ENCODE data around the gene CARNS1. TPM values are rescaled to one million over a fixed set of nuclear protein-coding genes. Genes with fewer than 3 reads are reported as not detected.

CARNS1 gene
- total RNA-seq, 1 experiment from 2014 or later = 1.1 TPM

- Mint-ChIP-seq H3K36me3 (ENCODE audit: insufficient read depth in 1 of 3, low read depth in 3 of 3) (no peaks in the 10 kb centered on the region), H3K4me1 (peaks cover 18 to 22% of the 10 kb centered on the region in 2 experiments), H3K9me3 (no peaks in the 10 kb centered on the region), H3K27me3 (ENCODE audit: low read depth) (peaks cover 14% of the 10 kb centered on the region), H3K27ac (no peak overlapping the region), H3K4me3 (no peak overlapping the region)
- Histone ChIP-seq H2BK120ac (ENCODE audit: low read depth, low read length, poor library complexity, severe bottlenecking) (no peak overlapping the region), H3K4me2 (ENCODE audit: insufficient read depth, insufficient read length, low read length) (no peak overlapping the region), H3K27ac (ENCODE audit: insufficient read length, low read depth, low read length) (no peak overlapping the region), H2AFZ (ENCODE audit: low read length) (no peak overlapping the region), H4K8ac (replicated peaks; ENCODE audit: insufficient read length, low read depth, low read length) (no peak overlapping the region), H3K56ac (ENCODE audit: insufficient read length, low read depth, low read length) (no peak overlapping the region), H3K79me2 (ENCODE audit: insufficient read depth, low read length) (no peaks in the 10 kb centered on the region), H2BK20ac (ENCODE audit: low read depth, low read length, poor library complexity, severe bottlenecking) (no peak overlapping the region), H4K20me1 (ENCODE audit: control insufficient read depth, insufficient read depth, insufficient read length) (no peaks in the 10 kb centered on the region), H2BK12ac (ENCODE audit: insufficient read length, low read depth, low read length) (no peak overlapping the region), H3K27me3 (ENCODE audit: insufficient read depth, low read length) (no peaks in the 10 kb centered on the region), H2BK5ac (ENCODE audit: insufficient read length, low read length) (no peak overlapping the region), H3K9me3 (ENCODE audit: control insufficient read depth, low read depth, low read length) (no peaks in the 10 kb centered on the region), H3K4ac (ENCODE audit: low read depth, low read length) (no peak overlapping the region), H3K23me2 (ENCODE audit: insufficient read length, low read depth, low read length, poor library complexity, severe bottlenecking) (no peaks in the 10 kb centered on the region), H3K9ac (ENCODE audit: extremely low read depth, insufficient read length, low read length) (no peak overlapping the region), H3K4me1 (ENCODE audit: insufficient read depth, low read length) (no peaks in the 10 kb centered on the region), H2BK15ac (ENCODE audit: low read depth, low read length) (no peak overlapping the region), H2AK5ac (ENCODE audit: insufficient read length, low read length) (no peak overlapping the region), H4K91ac (ENCODE audit: insufficient read length, low read depth, low read length) (no peak overlapping the region), H4K5ac (ENCODE audit: insufficient read length, low read depth, low read length) (no peak overlapping the region), H3K23ac (ENCODE audit: insufficient read length, low read depth, low read length) (no peak overlapping the region), H3K18ac (ENCODE audit: insufficient read length, low read depth, low read length) (no peak overlapping the region), H3T11ph (ENCODE audit: low read length) (no peak overlapping the region), H3K14ac (ENCODE audit: insufficient read depth, low read length) (no peak overlapping the region), H3K79me1 (ENCODE audit: insufficient read depth, low read depth, low read length, poor library complexity, severe bottlenecking) (no peaks in the 10 kb centered on the region)
- no CpG with 5 or more reads among the region's 13 CpGs for WGBS (ENCODE audit: extremely low coverage, insufficient read length, low lambda C conversion rate)
- TF ChIP-seq CTCF (conservative IDR thresholded peaks at IDR 0.05) = no peak
- DNase-seq = no peak
Observed at GRCh38 chr11:67423466-67423865, 8.0 kb downstream of the CARNS1 start.
